CD4-positive, alpha-beta memory T cell (primary cell): ENCODE results near the gene BIN2. TPM values are rescaled to one million over a fixed set of nuclear protein-coding genes. Genes with fewer than 3 reads are reported as not detected.

ENCODE experiments used
- CTCF ChIA-PET: fragments of 350-600 bp; sonication (Branson Sonifier 250); formaldehyde crosslinking; loops from one replicate; lab custom pipeline; 2021; ENCODE audit warnings: inconsistent platforms; ENCODE audit not compliant: partially characterized antibody; lab: Charles Lee
- POLR2A ChIA-PET: fragments of 350-600 bp; sonication (Branson Sonifier 250); formaldehyde crosslinking; loops from one replicate; lab custom pipeline; 2021; ENCODE audit not compliant: partially characterized antibody; lab: Charles Lee
- DNase-seq, 5 donors: peaks; one replicate each; pipeline versions ENCODE4 v3.0.0 to v3.0.0-alpha.2; 2020 to 2022; ENCODE audit warnings: mixed read lengths in 1 of 5
- H3K27ac ChIP-seq: one replicate; pipeline ENCODE4 v1.7.0; 2013; ENCODE audit warnings: low read depth, low read length
- H3K27me3 ChIP-seq: 2 replicates; pipeline ENCODE4 v1.7.0; 2013; ENCODE audit warnings: mild to moderate bottlenecking, low read length, moderate library complexity; ENCODE audit not compliant: insufficient read depth
- H3K36me3 ChIP-seq: 2 replicates; pipeline ENCODE4 v1.7.0; 2013; ENCODE audit warnings: mild to moderate bottlenecking, low read length, moderate library complexity; ENCODE audit not compliant: insufficient read depth
- H3K4me1 ChIP-seq: 2 replicates; pipeline ENCODE4 v1.7.0; 2013; ENCODE audit warnings: mild to moderate bottlenecking, low read length, moderate library complexity; ENCODE audit not compliant: insufficient read depth
- H3K4me3 ChIP-seq, 2 donors: one replicate each; pipeline ENCODE4 v1.7.0; 2013; ENCODE audit warnings: low read length in 2 of 2, mild to moderate bottlenecking in 1 of 2
- H3K9me3 ChIP-seq, 2 donors: one replicate each; pipeline ENCODE4 v1.7.0; 2013; ENCODE audit warnings: low read length in 2 of 2, control low read depth in 1 of 2; ENCODE audit not compliant: control insufficient read depth in 1 of 2
- H3K27ac Mint-ChIP-seq, 7 donors: one replicate each; pipeline ENCODE4 v1.8.0; 2020 to 2021; ENCODE audit warnings: mixed read lengths in 7 of 7, mild to moderate bottlenecking in 6 of 7, inconsistent platforms in 3 of 7, moderate library complexity in 3 of 7
- H3K27me3 Mint-ChIP-seq, 2 donors: one replicate each; pipeline ENCODE4 v1.8.0; 2020 to 2021; ENCODE audit warnings: mixed read lengths in 2 of 2
- H3K36me3 Mint-ChIP-seq, 2 donors: one replicate each; pipeline ENCODE4 v1.8.0; 2020 to 2021; ENCODE audit warnings: mixed read lengths in 2 of 2, inconsistent platforms in 1 of 2, mild to moderate bottlenecking in 1 of 2
- H3K4me1 Mint-ChIP-seq, 4 donors: one replicate each; pipeline ENCODE4 v1.8.0; 2020 to 2021; ENCODE audit warnings: mixed read lengths in 4 of 4, mild to moderate bottlenecking in 1 of 4
- H3K4me3 Mint-ChIP-seq, 8 donors: one replicate each; pipeline ENCODE4 v1.8.0; 2020 to 2021; ENCODE audit warnings: mixed read lengths in 8 of 8, mild to moderate bottlenecking in 7 of 8, moderate library complexity in 6 of 8, inconsistent platforms in 3 of 8
- H3K9me3 Mint-ChIP-seq, 8 donors: one replicate each; pipeline ENCODE4 v1.8.0; 2020 to 2021; ENCODE audit warnings: mixed read lengths in 8 of 8, mild to moderate bottlenecking in 5 of 8, inconsistent platforms in 3 of 8, moderate library complexity in 1 of 8
- intact Hi-C: fragments of 100-400 bp; cut with micrococcal nuclease; formaldehyde crosslinking; loops from one replicate; pipeline ENCODE4 v1.15.1; 2023
- polyA plus RNA-seq, 2 donors: library from polyadenylated mRNA; unstranded; fragments of 300-500 nt; fragmentation: Illumina TruSeq; gene quantifications; one replicate each; pipeline ENCODE4 v1.2.3, GENCODE V29; 2021
- total RNA-seq, 2 experiments: library from RNA; stranded (reverse); gene quantifications; one replicate each; pipeline ENCODE4 v1.2.3, GENCODE V29; 2021

BIN2 gene
- total and polyA plus RNA-seq, 4 experiments from 2014 or later = 183 to 309 (median 218) TPM

GRCh38 chr12:51254536-51254935 lies 69.4 kb downstream of the BIN2 start:
- H3K4me3 ChIP-seq = no peak overlapping the region
- no peaks in the 10 kb centered on the region for H3K27me3 ChIP-seq
- Mint-ChIP-seq H3K27me3 (no peaks in the 10 kb centered on the region), H3K27ac (peak overlapping the region in 3 of 7 donors; percentile 23 to 69 (median 55)), H3K36me3 (peaks cover 0 to 1% of the 10 kb centered on the region in 2 donors), H3K9me3 (no peaks in the 10 kb centered on the region), H3K4me3 (peak overlapping the region in 1 of 8 donors; percentile 69), H3K4me1 (peaks cover 2 to 9% (median 8%) of the 10 kb centered on the region in 4 donors)
- no peak for DNase-seq
- intact Hi-C loops = no loop called here
- no peaks in the 10 kb centered on the region for H3K4me1 ChIP-seq
- H3K27ac ChIP-seq = no peak overlapping the region
- POLR2A ChIA-PET = no interaction called here
- CTCF ChIA-PET = interaction anchor here (0.9 to 1.4 kb wide), 3 partner anchors 10 to 87 kb away, joined by 3 to 4 read pairs (median 3); no protein-coding TSS in a partner anchor
- no peaks in the 10 kb centered on the region for H3K36me3 ChIP-seq
- no peaks in the 10 kb centered on the region for H3K9me3 ChIP-seq

- no peak overlapping the region for H3K27ac ChIP-seq
- H3K4me1 ChIP-seq = peaks cover 8% of the 10 kb centered on the region
- no peak overlapping the region for H3K4me3 ChIP-seq
- no peaks in the 10 kb centered on the region for H3K27me3 ChIP-seq
- no peaks in the 10 kb centered on the region for H3K27me3 Mint-ChIP-seq
- H3K27ac Mint-ChIP-seq = peak overlapping the region in 2 of 7 donors; percentile 12 to 62
- ChIA-PET POLR2A (interaction anchor here (1.4 to 2.1 kb wide), 3 partner anchors 9 to 15 kb away, joined by 4 to 7 read pairs (median 5); partner anchors contain the start of gene DAZAP2), CTCF (interaction anchor here (0.9 to 2.4 kb wide), 7 partner anchors 10 to 555 kb away, joined by 3 to 15 read pairs (median 3); no protein-coding TSS in a partner anchor)
- no peaks in the 10 kb centered on the region for H3K36me3 ChIP-seq
- H3K4me1 Mint-ChIP-seq = peaks cover 4 to 20% (median 12%) of the 10 kb centered on the region in 4 donors
- peaks cover 0 to 1% of the 10 kb centered on the region in 2 donors for H3K36me3 Mint-ChIP-seq
- H3K9me3 ChIP-seq = no peaks in the 10 kb centered on the region
- no peak overlapping the region for H3K4me3 Mint-ChIP-seq
- DNase-seq = no peak
- intact Hi-C loops = no loop called here
- H3K9me3 Mint-ChIP-seq = no peaks in the 10 kb centered on the region
These were observed 70.7 kb downstream of the BIN2 start for GRCh38 chr12:51253276-51253675.

GRCh38 chr12:51247523-51248206 lies 76.3 kb downstream of the BIN2 start:
- CTCF ChIA-PET = interaction anchor here (1.0 kb wide), 1 partner anchor 29 kb away, joined by 3 read pairs; no protein-coding TSS in a partner anchor
- Histone ChIP-seq H3K9me3 (no peaks in the 10 kb centered on the region), H3K4me3 (no peak overlapping the region), H3K4me1 (peaks cover 43% of the 10 kb centered on the region), H3K36me3 (peaks cover 5% of the 10 kb centered on the region), H3K27ac (peak overlapping the region; percentile 39), H3K27me3 (no peaks in the 10 kb centered on the region)
- Mint-ChIP-seq H3K36me3 (peaks cover 5 to 29% of the 10 kb centered on the region in 2 donors), H3K27ac (peak overlapping the region; percentile 75 to 100 (median 93)), H3K27me3 (no peaks in the 10 kb centered on the region), H3K4me3 (peak overlapping the region in 6 of 8 donors; percentile 20 to 59 (median 39)), H3K9me3 (peaks cover 0 to 2% (median 0%) of the 10 kb centered on the region in 8 donors), H3K4me1 (peaks cover 38 to 61% (median 46%) of the 10 kb centered on the region in 4 donors)
- POLR2A ChIA-PET = interaction anchor here (0.9 to 3.2 kb wide), 3 partner anchors 9 to 164 kb away, joined by 3 to 16 read pairs (median 3); partner anchors contain the start of genes CSRNP2 and DAZAP2
- no peak for DNase-seq
- intact Hi-C loops = no loop called here

GRCh38 chr12:51246254-51246853 lies 77.6 kb downstream of the BIN2 start:
- peaks cover 53% of the 10 kb centered on the region for H3K4me1 ChIP-seq
- intact Hi-C loops = no loop called here
- no peaks in the 10 kb centered on the region for H3K9me3 ChIP-seq
- H3K4me3 Mint-ChIP-seq = peak overlapping the region in 7 of 8 donors; percentile 32 to 58 (median 45)
- H3K36me3 ChIP-seq = peaks cover 16% of the 10 kb centered on the region
- peaks cover 44 to 75% (median 55%) of the 10 kb centered on the region in 4 donors for H3K4me1 Mint-ChIP-seq
- peak overlapping the region; percentile 88 to 100 (median 92) for H3K27ac Mint-ChIP-seq
- ChIA-PET CTCF (interaction anchor here (1.0 to 1.2 kb wide), 3 partner anchors 28 to 200 kb away, joined by 3 to 4 read pairs (median 3); no protein-coding TSS in a partner anchor), POLR2A (interaction anchor here (1.1 to 3.2 kb wide), 4 partner anchors 8 to 84 kb away, joined by 3 to 16 read pairs (median 6); partner anchors contain the start of genes DAZAP2 and SMAGP)
- no peak overlapping the region for H3K4me3 ChIP-seq
- H3K9me3 Mint-ChIP-seq = peaks cover 0 to 2% (median 0%) of the 10 kb centered on the region in 8 donors
- peak overlapping the region; percentile 42 for H3K27ac ChIP-seq
- H3K36me3 Mint-ChIP-seq = peaks cover 15 to 39% of the 10 kb centered on the region in 2 donors
- H3K27me3 Mint-ChIP-seq = no peaks in the 10 kb centered on the region
- no peaks in the 10 kb centered on the region for H3K27me3 ChIP-seq
- peak; percentile 38 to 71 (median 57) for DNase-seq

- Mint-ChIP-seq H3K36me3 (peaks cover 21 to 45% of the 10 kb centered on the region in 2 donors), H3K27ac (peak overlapping the region; percentile 88 to 100 (median 92)), H3K27me3 (no peaks in the 10 kb centered on the region), H3K4me1 (peaks cover 47 to 79% (median 61%) of the 10 kb centered on the region in 4 donors), H3K4me3 (peak overlapping the region in 7 of 8 donors; percentile 25 to 56 (median 44)), H3K9me3 (peaks cover 0 to 2% (median 0%) of the 10 kb centered on the region in 8 donors)
- CTCF ChIA-PET = interaction anchor here (1.2 kb wide), 2 partner anchors 29 to 199 kb away, joined by 3 to 4 read pairs; no protein-coding TSS in a partner anchor
- H3K9me3 ChIP-seq = no peaks in the 10 kb centered on the region
- no peaks in the 10 kb centered on the region for H3K27me3 ChIP-seq
- POLR2A ChIA-PET = interaction anchor here (1.1 to 1.7 kb wide), 4 partner anchors 7 to 84 kb away, joined by 3 to 8 read pairs (median 4); partner anchors contain the start of gene SMAGP
- intact Hi-C loops = no loop called here
- peaks cover 60% of the 10 kb centered on the region for H3K4me1 ChIP-seq
- peak in 1 of 5 donors; percentile 14 for DNase-seq
- no peak overlapping the region for H3K4me3 ChIP-seq
- peak overlapping the region; percentile 42 for H3K27ac ChIP-seq
- H3K36me3 ChIP-seq = peaks cover 23% of the 10 kb centered on the region
These were observed 78.3 kb downstream of the BIN2 start for GRCh38 chr12:51245476-51246253.

GRCh38 chr12:51244269-51244668 lies 79.7 kb downstream of the BIN2 start:
- Histone ChIP-seq H3K27me3 (no peaks in the 10 kb centered on the region), H3K27ac (peak overlapping the region; percentile 0), H3K4me1 (peaks cover 71% of the 10 kb centered on the region), H3K36me3 (peaks cover 32% of the 10 kb centered on the region), H3K9me3 (no peaks in the 10 kb centered on the region), H3K4me3 (no peak overlapping the region)
- Mint-ChIP-seq H3K4me3 (peak overlapping the region in 2 of 8 donors; percentile 1 to 35), H3K27me3 (no peaks in the 10 kb centered on the region), H3K4me1 (peaks cover 51 to 91% (median 71%) of the 10 kb centered on the region in 4 donors), H3K36me3 (peaks cover 27 to 57% of the 10 kb centered on the region in 2 donors), H3K9me3 (peaks cover 0 to 2% (median 0%) of the 10 kb centered on the region in 8 donors), H3K27ac (peak overlapping the region; percentile 22 to 100 (median 44))
- POLR2A ChIA-PET = interaction anchor here (0.7 to 8.7 kb wide), 8 partner anchors 9 to 232 kb away, joined by 3 to 177 read pairs (median 4); partner anchors contain the start of gene POU6F1
- intact Hi-C loops = no loop called here
- DNase-seq = no peak
- CTCF ChIA-PET = interaction anchor here (0.6 to 1.9 kb wide), 5 partner anchors 7 to 649 kb away, joined by 3 to 10 read pairs (median 4); partner anchors contain the start of genes POU6F1 and SMAGP
